ENCODE results near the gene AIPL1.

Gene AIPL1

DNA sequence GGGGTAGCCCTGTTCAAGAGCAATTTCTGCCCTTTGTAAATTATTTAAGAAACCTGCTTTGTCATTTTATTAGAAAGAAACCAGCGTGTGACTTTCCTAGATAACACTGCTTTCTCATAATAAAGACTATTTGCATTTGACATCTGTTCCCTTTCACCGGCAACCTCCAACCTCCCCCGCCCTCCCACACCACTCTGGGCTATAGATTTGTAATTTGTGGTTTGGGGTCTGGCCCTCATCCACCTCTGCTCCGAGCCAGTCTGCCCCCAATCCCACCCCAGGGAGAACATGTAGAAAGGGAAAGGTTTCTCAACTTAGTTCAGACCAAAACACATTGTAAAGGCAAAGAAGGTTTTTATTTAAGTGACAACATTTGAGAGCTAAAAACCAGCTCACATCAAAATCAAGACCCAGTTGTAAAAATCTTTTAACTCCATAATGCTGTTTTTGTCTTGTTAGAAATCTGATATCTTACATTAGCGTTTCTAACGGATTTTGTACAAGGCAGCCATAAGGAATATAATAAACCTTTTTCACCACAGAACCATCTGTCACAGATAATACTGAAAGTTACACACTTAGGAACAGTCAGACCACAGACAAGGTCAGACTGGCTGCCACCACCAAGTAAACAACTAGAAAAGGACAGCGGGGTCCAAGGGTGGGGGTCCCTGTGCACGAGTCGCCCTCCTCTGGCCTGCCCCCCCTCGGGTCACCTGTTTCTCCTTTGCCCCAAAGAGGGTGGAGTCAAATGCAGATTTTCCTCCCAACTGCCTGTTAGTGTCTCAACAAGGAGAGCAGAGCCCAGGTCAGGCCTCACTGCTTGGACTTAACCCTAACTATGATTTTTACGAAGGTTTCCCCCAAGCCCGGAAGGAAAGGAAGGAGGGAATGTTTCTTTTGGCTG is 16.3 kb upstream of the AIPL1 start:
- in situ Hi-C loops (cut with HindIII; ENCODE audit: low sequenced_read_pairs): no loop called here

GRCh38 chr17:6449307-6449706 is 14.4 kb upstream of the AIPL1 start:
- in situ Hi-C loops (cut with HindIII; ENCODE audit: low sequenced_read_pairs): no loop called here

- in situ Hi-C loops (cut with HindIII; ENCODE audit: low sequenced_read_pairs): no loop called here
These were observed 13.6 kb upstream of the AIPL1 start for GRCh38 chr17:6448473-6448872.

- in situ Hi-C loops (cut with HindIII; ENCODE audit: low sequenced_read_pairs): no loop called here
These were observed 11.7 kb upstream of the AIPL1 start for GRCh38 chr17:6446516-6447100.

- in situ Hi-C loops (cut with HindIII; ENCODE audit: low sequenced_read_pairs): no loop called here
These were observed 9.8 kb upstream of the AIPL1 start for GRCh38 chr17:6444571-6445335.

DNA sequence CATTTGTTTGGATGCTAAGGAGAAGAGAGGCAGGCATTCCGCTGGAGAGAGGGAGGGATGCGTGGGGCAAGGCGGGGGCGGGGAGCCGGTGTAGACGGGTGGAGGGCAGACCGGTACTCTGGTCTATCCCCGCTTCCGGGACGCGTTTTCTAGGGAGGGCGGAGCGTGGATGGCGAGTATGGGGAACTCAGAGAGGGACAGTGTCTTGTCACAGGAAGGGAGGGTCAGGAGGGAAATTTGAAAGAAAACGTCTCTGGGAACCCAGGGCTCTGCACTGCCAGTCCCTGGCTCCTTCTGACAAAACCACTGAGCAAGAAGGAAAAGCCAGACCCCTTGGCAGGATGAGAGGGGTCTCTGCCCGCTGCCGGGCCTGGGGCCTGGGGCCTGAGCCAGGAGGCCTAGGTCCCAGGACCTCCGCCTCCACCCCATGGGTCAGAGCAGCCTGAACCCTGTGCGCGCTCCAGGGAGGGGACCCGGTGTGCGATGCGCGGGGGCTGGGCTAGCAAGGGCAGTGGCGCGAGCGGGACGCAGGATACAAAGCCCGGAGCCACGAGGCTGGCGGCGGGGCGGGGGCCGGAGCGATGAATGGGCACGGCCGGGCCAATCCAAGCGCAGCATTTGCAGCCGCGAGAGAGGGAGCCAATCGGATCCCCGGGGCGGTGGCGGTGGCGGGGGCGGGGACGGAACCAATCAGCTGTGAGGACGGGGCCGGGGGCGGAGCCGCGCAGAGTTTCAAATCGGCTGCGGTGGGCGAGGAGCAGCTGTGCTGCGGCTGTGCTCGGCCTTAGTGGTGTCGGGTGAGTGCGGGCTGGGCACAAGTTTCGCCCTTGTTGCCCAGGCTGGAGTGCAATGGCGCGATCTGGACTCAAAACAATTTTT is 9.0 kb upstream of the AIPL1 start, which contains the start of gene PIMREG:
TSS of gene PIMREG (plus strand) at position 764 of the 879 bp plus-strand sequence. CDS start 656 bp downstream, outside the sequence.
- in situ Hi-C loops (cut with HindIII; ENCODE audit: low sequenced_read_pairs): no loop called here

GRCh38 chr17:6442775-6443174 is 7.9 kb upstream of the AIPL1 start:
- in situ Hi-C loops (cut with HindIII; ENCODE audit: low sequenced_read_pairs): no loop called here

- in situ Hi-C loops (cut with HindIII; ENCODE audit: low sequenced_read_pairs): no loop called here
These were observed 5.0 kb upstream of the AIPL1 start for GRCh38 chr17:6439951-6440350.

DNA sequence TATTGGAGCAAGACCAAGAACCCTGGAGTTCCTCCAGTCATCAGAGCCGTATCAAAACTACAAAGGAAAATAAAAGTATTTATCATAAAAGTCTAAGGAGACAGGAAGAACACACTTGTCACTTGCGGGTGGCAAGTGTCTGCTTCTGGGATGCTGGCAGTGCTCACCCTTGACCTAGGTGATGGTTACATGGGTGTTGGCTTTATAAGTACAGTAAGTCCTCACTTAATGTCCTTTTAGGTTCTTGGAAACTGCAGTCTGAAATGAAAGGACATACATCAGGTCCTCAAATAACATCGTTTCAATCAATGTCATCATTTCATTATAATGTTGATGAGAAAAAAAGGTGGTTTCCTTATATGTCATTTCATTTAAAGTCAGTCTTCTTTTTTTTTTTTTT is 3.0 kb upstream of the AIPL1 start:
- in situ Hi-C loops (cut with HindIII; ENCODE audit: low sequenced_read_pairs): no loop called here

GRCh38 chr17:6437466-6437865 is 2.5 kb upstream of the AIPL1 start:
- in situ Hi-C loops (cut with HindIII; ENCODE audit: low sequenced_read_pairs): no loop called here

DNA sequence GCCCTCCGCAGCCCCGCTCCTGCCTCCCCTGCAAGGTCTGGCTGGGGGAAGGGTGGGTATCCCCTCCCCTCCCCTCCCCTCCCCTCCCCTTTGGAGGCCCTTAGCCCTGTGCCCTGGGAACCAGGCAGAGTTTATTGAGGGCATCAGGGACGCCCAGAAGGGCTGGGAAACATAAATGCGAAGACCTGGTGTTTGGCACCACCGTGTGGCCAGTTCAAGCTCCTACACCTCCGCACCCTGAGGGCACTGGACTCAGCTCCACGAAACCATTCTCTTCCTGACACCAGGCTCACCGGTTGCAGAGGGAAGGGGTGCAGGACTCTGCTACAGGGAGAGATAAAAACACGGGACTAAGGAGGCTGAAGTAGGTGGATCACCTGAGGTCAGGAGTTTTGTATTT is 1.0 kb upstream of the AIPL1 start:
- in situ Hi-C loops (cut with HindIII; ENCODE audit: low sequenced_read_pairs): no loop called here

- in situ Hi-C loops (cut with HindIII; ENCODE audit: low sequenced_read_pairs): no loop called here
These were observed 4.2 kb downstream of the AIPL1 start for GRCh38 chr17:6430769-6431168.

- in situ Hi-C loops (cut with HindIII; ENCODE audit: low sequenced_read_pairs): no loop called here
These were observed 5.7 kb downstream of the AIPL1 start for GRCh38 chr17:6429266-6429665.

DNA sequence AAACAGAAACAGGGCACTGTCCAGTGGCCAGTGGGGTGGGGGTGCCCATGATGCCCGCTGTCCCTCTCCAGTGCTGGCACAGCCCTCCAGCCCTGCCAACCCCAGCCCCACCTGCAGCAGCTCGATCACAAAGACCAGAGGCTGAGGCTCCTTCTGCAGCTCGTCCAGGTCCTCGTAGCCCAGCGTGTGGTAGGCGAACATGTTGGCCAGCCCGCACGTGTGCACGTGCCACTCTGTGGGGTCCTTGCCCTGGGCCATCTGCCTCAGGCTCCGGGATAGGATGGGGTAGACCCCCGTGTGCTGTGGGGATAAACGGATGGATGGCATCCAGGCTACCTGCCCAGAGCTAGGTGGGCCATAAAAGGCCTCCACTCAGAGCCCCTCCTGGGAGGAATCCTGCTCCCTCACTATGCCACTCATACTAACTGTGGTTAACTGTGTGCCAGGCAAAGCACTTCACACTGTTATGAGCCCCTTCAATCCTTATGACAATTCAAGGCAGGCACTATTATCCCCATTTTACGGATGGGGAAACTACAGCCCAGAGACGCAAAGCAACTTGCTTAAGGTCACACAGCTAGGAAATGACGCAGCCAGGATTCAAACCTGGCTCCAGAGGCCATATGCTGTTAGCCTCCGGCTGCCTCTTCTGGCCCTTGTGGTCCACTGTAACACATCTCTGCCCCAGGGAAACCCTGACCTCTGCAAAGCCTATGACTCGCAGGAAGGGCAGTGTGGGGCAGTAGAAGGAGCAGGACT is 6.5 kb downstream of the AIPL1 start:
- in situ Hi-C loops (cut with HindIII; ENCODE audit: low sequenced_read_pairs): no loop called here

DNA sequence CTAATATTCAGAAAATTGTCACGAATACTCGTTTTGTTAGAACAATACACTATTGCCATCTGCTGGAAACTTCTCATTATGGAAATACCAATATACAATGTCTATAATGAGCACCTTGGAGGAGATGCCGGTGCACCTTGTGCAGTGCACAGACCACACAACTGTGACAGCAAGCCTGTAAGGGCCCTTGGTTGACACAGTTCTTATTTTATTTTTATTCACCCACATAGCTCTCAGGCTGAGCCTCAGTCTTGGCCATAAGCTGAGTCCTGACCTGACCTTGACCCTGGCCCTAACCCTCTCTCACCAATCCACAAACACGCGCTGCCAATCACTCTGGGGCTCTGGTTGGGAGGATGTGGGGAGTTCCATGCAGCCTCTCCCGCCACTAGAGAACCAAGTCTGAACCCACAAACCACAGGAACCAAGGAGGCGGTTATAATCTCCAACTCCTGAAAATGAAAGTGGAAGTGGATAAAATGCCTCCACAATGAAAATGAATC is 7.6 kb downstream of the AIPL1 start:
- in situ Hi-C loops (cut with HindIII; ENCODE audit: low sequenced_read_pairs): no loop called here

DNA sequence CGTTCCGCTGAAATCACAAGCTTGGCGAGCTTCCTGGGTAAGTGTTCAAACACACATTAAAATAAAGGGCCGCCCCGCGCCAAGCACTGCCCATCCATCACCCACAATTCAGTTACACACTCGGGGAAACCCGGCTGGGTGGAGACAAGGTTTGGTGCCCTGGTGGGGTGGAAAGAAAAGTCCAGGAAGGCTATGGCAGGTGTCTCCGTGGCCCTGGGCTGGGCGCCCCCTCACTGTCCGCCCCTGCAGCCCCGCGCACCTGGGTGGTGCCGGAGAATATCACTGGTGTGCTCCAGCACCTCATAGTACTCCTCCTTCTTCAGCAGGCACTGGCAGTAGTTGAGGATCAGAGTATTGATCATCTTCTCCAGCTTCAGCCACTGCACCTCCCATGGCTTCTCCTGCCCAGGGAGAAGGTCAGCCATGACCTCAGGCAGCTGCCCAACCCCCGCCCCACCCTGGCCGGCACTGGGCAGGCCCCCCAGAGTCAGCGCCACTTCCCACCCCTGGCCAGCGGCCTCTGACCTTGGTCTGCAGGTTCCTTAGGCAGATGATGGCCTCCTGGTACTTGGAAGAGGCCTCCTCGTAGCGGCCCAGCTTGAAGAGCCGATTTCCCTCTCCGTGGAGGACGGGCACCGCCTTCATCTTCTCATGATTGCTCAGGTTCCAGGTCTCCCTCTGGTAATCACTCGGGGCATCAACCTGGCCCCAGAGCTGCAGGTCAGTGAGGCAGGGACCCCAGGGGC is 8.4 kb downstream of the AIPL1 start:
- in situ Hi-C loops (cut with HindIII; ENCODE audit: low sequenced_read_pairs): no loop called here

- in situ Hi-C loops (cut with HindIII; ENCODE audit: low sequenced_read_pairs): no loop called here
These were observed 9.5 kb downstream of the AIPL1 start for GRCh38 chr17:6425407-6425806.

DNA sequence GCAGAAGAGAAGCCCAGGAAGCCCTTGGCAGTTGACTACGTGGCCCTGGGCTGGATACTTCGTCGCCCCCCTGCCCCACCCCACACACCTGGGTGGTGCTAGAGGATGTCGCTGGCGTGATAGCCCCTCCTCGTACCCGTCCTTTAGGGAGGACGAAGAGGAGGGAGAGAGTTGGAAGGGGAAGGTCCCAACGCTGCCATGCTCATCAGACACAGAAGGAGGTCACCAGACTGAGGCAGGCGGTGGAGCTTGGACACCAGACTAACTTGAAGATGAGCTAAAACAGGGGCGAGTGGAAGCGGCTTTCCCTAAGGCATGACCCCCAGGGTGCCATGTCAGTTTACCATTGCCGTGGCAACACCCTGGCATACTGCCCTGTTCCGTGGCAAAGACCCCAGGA is 11.0 kb downstream of the AIPL1 start:
- in situ Hi-C loops (cut with HindIII; ENCODE audit: low sequenced_read_pairs): no loop called here

- in situ Hi-C loops (cut with HindIII; ENCODE audit: low sequenced_read_pairs): no loop called here
These were observed 12.2 kb downstream of the AIPL1 start for GRCh38 chr17:6422654-6423241.
